Measurements from ENCODE around the gene GM2A.

- TF ChIP-seq EZH2 (IDR thresholded peaks at IDR 0.05), result no peak
- no peak for TF ChIP-seq POLR2AphosphoS5 (IDR thresholded peaks at IDR 0.05; ENCODE audit: borderline replicate concordance, low read depth, low read length)
These were observed 30.1 kb upstream of the GM2A start for GRCh38 chr5:151222790-151223446.
